CD4-positive, alpha-beta T cell (primary cell): ENCODE data around the gene RUNX1. TPM values are rescaled to one million over a fixed set of nuclear protein-coding genes. Genes with fewer than 3 reads are reported as not detected.
A peak's percentile ranks its signal among the peaks of the same experiment; 100 is the strongest.

ENCODE experiments used
- ATAC-seq: fragments of 200-7000 bp; cut with Tn5 transposase; one replicate; pipeline ENCODE4 v1.10.0; 2022; ENCODE audit warnings: mild to moderate bottlenecking; ENCODE audit not compliant: poor library complexity
- CTCF ChIA-PET: fragments of 350-600 bp; sonication (Branson Sonifier 250); formaldehyde crosslinking; loops from one replicate; lab custom pipeline; 2021; ENCODE audit warnings: antibody characterized with exemption, inconsistent platforms; lab: Charles Lee
- POLR2A ChIA-PET: fragments of 350-600 bp; sonication (Branson Sonifier 250); formaldehyde crosslinking; loops from one replicate; lab custom pipeline; 2021; ENCODE audit warnings: antibody characterized with exemption, inconsistent platforms; lab: Charles Lee
- DNase-seq, 14 experiments: peaks; one replicate each; pipeline ENCODE4 v3.0.0-alpha.2; 2013 to 2020; ENCODE audit warnings: mixed read lengths in 2 of 14
- H3K27ac ChIP-seq, 2 donors: one replicate each; pipeline versions ENCODE4 v1.5.1 to v1.7.0; 2013; ENCODE audit warnings: low read length in 2 of 2, low read depth in 1 of 2, mild to moderate bottlenecking in 1 of 2
- H3K27me3 ChIP-seq, 2 experiments: 1 replicate in 1 of 2; 2 replicates in 1 of 2; pipeline versions ENCODE4 v1.6.1 to v1.7.0; 2013; ENCODE audit warnings: low read length in 2 of 2, control low read depth in 1 of 2, mild to moderate bottlenecking in 1 of 2, moderate library complexity in 1 of 2; ENCODE audit not compliant: insufficient read depth in 2 of 2, control insufficient read depth in 1 of 2
- H3K36me3 ChIP-seq: one replicate; pipeline ENCODE4 v1.6.1; 2013; ENCODE audit warnings: low read length, control low read depth; ENCODE audit not compliant: insufficient read depth
- H3K4me1 ChIP-seq: one replicate; pipeline ENCODE4 v1.6.1; 2013; ENCODE audit warnings: low read length, control low read depth; ENCODE audit not compliant: insufficient read depth
- H3K4me3 ChIP-seq: one replicate; pipeline ENCODE4 v1.5.1; 2013; ENCODE audit warnings: mild to moderate bottlenecking, low read length, moderate library complexity
- H3K9me3 ChIP-seq, 2 experiments: 1 replicate in 1 of 2; 2 replicates in 1 of 2; pipeline versions ENCODE4 v1.6.1 to v1.7.0; 2013; ENCODE audit warnings: low read length in 2 of 2, mild to moderate bottlenecking in 2 of 2, control low read depth in 1 of 2, moderate library complexity in 1 of 2; ENCODE audit not compliant: control insufficient read depth in 1 of 2, insufficient read depth in 1 of 2
- H3K27ac Mint-ChIP-seq: one replicate; pipeline ENCODE4 v1.8.0; 2020; ENCODE audit warnings: mixed read lengths
- H3K27me3 Mint-ChIP-seq: one replicate; pipeline ENCODE4 v1.8.0; 2021; ENCODE audit warnings: mixed read lengths
- H3K36me3 Mint-ChIP-seq: one replicate; pipeline ENCODE4 v1.8.0; 2021; ENCODE audit warnings: low read depth, mixed read lengths
- H3K4me1 Mint-ChIP-seq: one replicate; pipeline ENCODE4 v1.8.0; 2021; ENCODE audit warnings: low read depth, mixed read lengths
- H3K4me3 Mint-ChIP-seq: one replicate; pipeline ENCODE4 v1.8.0; 2020; ENCODE audit warnings: mild to moderate bottlenecking, mixed read lengths
- H3K9me3 Mint-ChIP-seq: one replicate; pipeline ENCODE4 v1.8.0; 2020; ENCODE audit warnings: mixed read lengths
- intact Hi-C, 2 experiments: fragments of 100-400 bp; cut with DNase I in 1 of 2; cut with micrococcal nuclease in 1 of 2; formaldehyde crosslinking; loops; one replicate each; pipeline versions ENCODE4 v1.15.1 to v1.9.0; 2023 to 2025; cut with DNase I, micrococcal nuclease
- total RNA-seq, 174 experiments: library from RNA in 2 of 174; stranded (reverse) in 2 of 174; gene quantifications; one replicate each; pipeline ENCODE4 v1.2.3 and lab custom pipeline; 2021 to 2026
- TF ChIP-seq, protein P1 (sequence below): fragments of 200-600 bp; IDR thresholded peaks from one replicate; pipeline ENCODE4 v1.8.0; 2022; ENCODE audit warnings: antibody characterized with exemption, mild to moderate bottlenecking

The RUNX1 gene
- total RNA-seq, 2 experiments from 2014 or later: 71.7 to 74.3 TPM

DNA sequence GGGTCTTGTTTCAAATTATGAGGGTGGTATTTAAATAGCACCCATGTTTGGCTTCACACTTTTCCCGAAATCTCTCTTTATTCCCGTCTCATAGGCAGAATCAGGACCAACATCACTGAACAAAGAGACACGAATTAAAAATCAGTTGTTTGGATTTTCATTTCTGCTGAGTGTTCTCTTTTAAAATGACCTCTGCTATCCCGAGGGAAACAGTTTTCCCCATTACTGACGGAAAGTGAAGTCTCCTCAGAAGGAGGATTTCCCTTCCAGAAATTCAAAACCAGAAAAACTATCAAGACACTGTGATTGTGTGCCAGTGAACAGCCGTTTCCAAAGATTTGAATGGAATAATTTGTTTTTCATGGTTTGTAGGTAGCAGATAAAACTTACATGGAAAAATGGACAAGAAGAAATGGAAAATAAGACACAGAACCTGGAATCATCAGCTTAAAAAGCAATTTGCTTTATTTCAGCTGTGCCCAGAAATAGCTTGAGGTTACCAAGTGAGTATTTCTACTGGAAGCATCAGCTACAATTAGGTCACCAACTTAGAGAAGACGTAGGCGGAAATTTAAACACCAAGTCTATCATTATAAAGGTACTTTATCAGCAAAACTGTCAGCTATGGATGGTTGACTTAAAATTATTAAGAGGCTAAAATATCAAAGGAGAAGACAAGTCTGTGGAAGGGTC, 68.5 kb downstream of the RUNX1 start:
- no peak overlapping the region for H3K27ac Mint-ChIP-seq

DNA sequence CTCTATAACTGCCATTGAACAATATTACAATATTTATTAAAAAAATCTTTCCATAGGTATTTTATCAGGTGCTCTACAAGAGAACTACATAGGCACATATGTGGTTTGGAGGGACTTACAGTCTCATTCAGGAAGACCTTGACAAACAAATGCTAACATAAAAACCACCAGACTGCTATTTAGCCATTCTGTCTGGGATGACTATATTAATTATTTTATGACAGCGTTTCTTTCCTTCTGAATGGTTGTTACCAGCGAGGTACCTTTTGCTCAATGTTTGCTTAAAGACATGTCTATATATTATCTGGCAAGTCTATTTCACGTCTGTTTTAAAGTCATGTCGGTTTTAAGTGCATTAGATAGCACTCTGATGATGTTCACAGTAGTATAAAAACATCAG, 69.7 kb downstream of the RUNX1 start:
- peaks cover 67% of the 10 kb centered on the region for H3K36me3 Mint-ChIP-seq
- Histone ChIP-seq H3K27ac (no peak overlapping the region), H3K27me3 (no peaks in the 10 kb centered on the region), H3K4me1 (peaks cover 44% of the 10 kb centered on the region), H3K4me3 (no peak overlapping the region), H3K36me3 (peaks cover 12% of the 10 kb centered on the region), H3K9me3 (no peaks in the 10 kb centered on the region)
- POLR2A ChIA-PET: no interaction called here
- intact Hi-C loops: no loop called here
- no peak overlapping the region for H3K4me3 Mint-ChIP-seq
- H3K27me3 Mint-ChIP-seq: no peaks in the 10 kb centered on the region
- TF ChIP-seq, protein P1, sequence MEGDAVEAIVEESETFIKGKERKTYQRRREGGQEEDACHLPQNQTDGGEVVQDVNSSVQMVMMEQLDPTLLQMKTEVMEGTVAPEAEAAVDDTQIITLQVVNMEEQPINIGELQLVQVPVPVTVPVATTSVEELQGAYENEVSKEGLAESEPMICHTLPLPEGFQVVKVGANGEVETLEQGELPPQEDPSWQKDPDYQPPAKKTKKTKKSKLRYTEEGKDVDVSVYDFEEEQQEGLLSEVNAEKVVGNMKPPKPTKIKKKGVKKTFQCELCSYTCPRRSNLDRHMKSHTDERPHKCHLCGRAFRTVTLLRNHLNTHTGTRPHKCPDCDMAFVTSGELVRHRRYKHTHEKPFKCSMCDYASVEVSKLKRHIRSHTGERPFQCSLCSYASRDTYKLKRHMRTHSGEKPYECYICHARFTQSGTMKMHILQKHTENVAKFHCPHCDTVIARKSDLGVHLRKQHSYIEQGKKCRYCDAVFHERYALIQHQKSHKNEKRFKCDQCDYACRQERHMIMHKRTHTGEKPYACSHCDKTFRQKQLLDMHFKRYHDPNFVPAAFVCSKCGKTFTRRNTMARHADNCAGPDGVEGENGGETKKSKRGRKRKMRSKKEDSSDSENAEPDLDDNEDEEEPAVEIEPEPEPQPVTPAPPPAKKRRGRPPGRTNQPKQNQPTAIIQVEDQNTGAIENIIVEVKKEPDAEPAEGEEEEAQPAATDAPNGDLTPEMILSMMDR: no peak
- peak overlapping the region; percentile 40 for H3K27ac Mint-ChIP-seq
- CTCF ChIA-PET: no interaction called here
- ATAC-seq (no peak), DNase-seq (no peak)
- H3K9me3 Mint-ChIP-seq: no peaks in the 10 kb centered on the region
- peaks cover 82% of the 10 kb centered on the region for H3K4me1 Mint-ChIP-seq

More for the DNA sequence above, 68.5 kb downstream of the RUNX1 start:
- Mint-ChIP-seq H3K27me3 (no peaks in the 10 kb centered on the region), H3K9me3 (no peaks in the 10 kb centered on the region), H3K36me3 (peaks cover 73% of the 10 kb centered on the region), H3K4me1 (peaks cover 81% of the 10 kb centered on the region), H3K4me3 (no peak overlapping the region)
- TF ChIP-seq, protein P1: no peak
- ATAC-seq (no peak), DNase-seq (no peak)
- intact Hi-C loops: loop anchor here in 1 of 2 experiments (5.0 kb wide), 1 partner anchor 88 kb away; no protein-coding TSS in a partner anchor
- Histone ChIP-seq H3K4me1 (peaks cover 47% of the 10 kb centered on the region), H3K9me3 (no peaks in the 10 kb centered on the region), H3K27ac (no peak overlapping the region), H3K36me3 (peaks cover 12% of the 10 kb centered on the region), H3K27me3 (no peaks in the 10 kb centered on the region), H3K4me3 (no peak overlapping the region)
- POLR2A ChIA-PET: no interaction called here
- CTCF ChIA-PET: interaction anchor here (0.8 to 2.4 kb wide), 2 partner anchors 9 to 71 kb away, joined by 3 to 8 read pairs; no protein-coding TSS in a partner anchor

DNA sequence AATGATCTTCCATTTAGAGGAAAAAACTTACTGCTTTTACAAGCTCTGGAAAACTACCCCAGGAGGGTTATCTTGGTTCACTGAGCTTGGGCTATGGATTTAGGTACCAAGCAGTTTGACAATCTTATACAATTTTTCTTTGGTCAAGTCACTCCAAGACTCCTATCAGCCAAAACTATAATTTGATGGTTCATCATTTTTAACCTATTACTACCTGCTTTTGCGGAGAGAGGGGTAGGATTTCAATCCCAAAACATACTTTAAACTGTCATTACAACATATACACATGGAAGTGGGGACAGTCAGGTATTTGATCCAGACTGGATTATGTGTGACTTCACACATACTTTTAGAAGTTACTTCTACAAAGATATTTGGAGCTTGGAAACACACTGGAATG, 71.8 kb downstream of the RUNX1 start:
- H3K4me3 Mint-ChIP-seq: no peak overlapping the region
- peaks cover 57% of the 10 kb centered on the region for H3K36me3 Mint-ChIP-seq
- intact Hi-C loops: no loop called here
- POLR2A ChIA-PET: interaction anchor here (1.5 to 3.9 kb wide), 3 partner anchors 44 to 61 kb away, joined by 3 to 27 read pairs (median 10); no protein-coding TSS in a partner anchor
- H3K4me3 ChIP-seq: no peak overlapping the region
- H3K4me1 ChIP-seq: peaks cover 45% of the 10 kb centered on the region
- ATAC-seq: no peak
- CTCF ChIA-PET: interaction anchor here (0.9 to 1.1 kb wide), 3 partner anchors 10 to 87 kb away, joined by 3 read pairs; no protein-coding TSS in a partner anchor
- H3K27ac Mint-ChIP-seq: no peak overlapping the region
- H3K36me3 ChIP-seq: peaks cover 12% of the 10 kb centered on the region
- no peaks in the 10 kb centered on the region for H3K27me3 ChIP-seq
- TF ChIP-seq, protein P1: no peak
- no peaks in the 10 kb centered on the region for H3K9me3 Mint-ChIP-seq
- no peak for DNase-seq
- H3K9me3 ChIP-seq: no peaks in the 10 kb centered on the region
- H3K4me1 Mint-ChIP-seq: peaks cover 85% of the 10 kb centered on the region
- H3K27ac ChIP-seq: no peak overlapping the region
- no peaks in the 10 kb centered on the region for H3K27me3 Mint-ChIP-seq
